ENCODE results near the gene PCYT1A.

PCYT1A gene

GRCh38 chr3:196225086-196225485, 62.4 kb downstream of the PCYT1A start:
- Histone ChIP-seq H3K36me3 (no peaks in the 10 kb centered on the region), H3K27me3 (no peaks in the 10 kb centered on the region), H3K4me3 (no peak overlapping the region), H3K9ac (no peak overlapping the region), H4K20me1 (no peaks in the 10 kb centered on the region; a peak in 1 of 22 replicates), H3K27ac (peak overlapping the region in 1 of 11 experiments; percentile 29; a peak in 1 of 22 replicates), H3K9me3 (replicated peaks in 1 of 11) (no peaks in the 10 kb centered on the region), H3K4me2 (no peak overlapping the region), H3K4me1 (peaks cover 15 to 42% (median 37%) of the 10 kb centered on the region in 10 experiments)
- no peak for TF ChIP-seq Cebpa-rat (IDR thresholded peaks at IDR 0.05)

GRCh38 chr3:196222876-196223595, 64.5 kb downstream of the PCYT1A start:
- no peaks in the 10 kb centered on the region for H3K9me3 ChIP-seq (replicated peaks in 1 of 11)
- H3K27me3 ChIP-seq, result no peaks in the 10 kb centered on the region
- H3K4me1 ChIP-seq, result peaks cover 35 to 63% (median 57%) of the 10 kb centered on the region in 10 experiments
- H3K4me3 ChIP-seq, result no peak overlapping the region
- no peaks in the 10 kb centered on the region for H3K36me3 ChIP-seq
- no peak for TF ChIP-seq Cebpa-rat (IDR thresholded peaks at IDR 0.05)
- no peaks in the 10 kb centered on the region for H4K20me1 ChIP-seq
- peak overlapping the region in 1 of 11 experiments; percentile 17; a peak in 2 of 22 replicates for H3K9ac ChIP-seq
- H3K27ac ChIP-seq, result peak overlapping the region in 7 of 11 experiments; percentile 15 to 99 (median 49); a peak in 11 of 22 replicates
- peak overlapping the region in 10 of 11 experiments; percentile 11 to 80 (median 52); a peak in 16 of 22 replicates for H3K4me2 ChIP-seq

- Histone ChIP-seq H3K27me3 (no peaks in the 10 kb centered on the region), H3K4me1 (peaks cover 54 to 82% (median 73%) of the 10 kb centered on the region in 10 experiments), H3K4me2 (peak overlapping the region; percentile 78 to 93 (median 88)), H3K36me3 (no peaks in the 10 kb centered on the region), H3K9ac (peak overlapping the region; percentile 63 to 89 (median 83); a peak in 21 of 22 replicates), H3K9me3 (replicated peaks in 1 of 11) (no peaks in the 10 kb centered on the region), H3K4me3 (peak overlapping the region in 5 of 10 experiments; percentile 7 to 63 (median 36); a peak in 6 of 20 replicates), H4K20me1 (no peaks in the 10 kb centered on the region), H3K27ac (peak overlapping the region; percentile 78 to 99 (median 96); a peak in 21 of 22 replicates)
- TF ChIP-seq Cebpa-rat (IDR thresholded peaks at IDR 0.05), result peak in 9 of 11 experiments; percentile 48 to 94 (median 81); a peak in 15 of 22 replicates
Measured at GRCh38 chr3:196220991-196221390, 66.5 kb downstream of the PCYT1A start.

DNA sequence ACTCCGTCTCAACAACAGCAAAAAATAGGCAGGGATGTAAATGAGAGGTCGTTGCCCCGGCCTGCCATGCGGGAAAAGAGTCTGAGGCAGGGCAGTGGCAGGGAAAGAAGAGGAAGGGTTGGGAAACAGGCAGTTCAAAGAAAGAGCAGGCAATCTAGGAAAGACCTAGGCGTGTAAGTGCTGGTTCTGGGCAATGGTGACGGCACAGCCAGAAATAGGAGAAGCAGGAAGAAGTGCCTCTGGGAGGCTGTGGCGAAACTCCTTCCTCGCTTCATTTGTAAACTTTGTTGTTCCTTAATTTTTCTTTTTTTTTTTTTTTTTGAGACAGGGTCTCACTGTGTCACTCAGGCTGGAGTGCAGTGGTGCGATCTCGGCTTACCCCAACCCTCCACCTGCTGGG, 66.9 kb downstream of the PCYT1A start:
- no peaks in the 10 kb centered on the region for H3K9me3 ChIP-seq (replicated peaks in 1 of 11)
- H3K4me3 ChIP-seq, result peak overlapping the region in 5 of 10 experiments; percentile 7 to 63 (median 36); a peak in 7 of 20 replicates
- peak overlapping the region; percentile 78 to 99 (median 96) for H3K27ac ChIP-seq
- no peaks in the 10 kb centered on the region for H3K36me3 ChIP-seq
- H3K27me3 ChIP-seq, result no peaks in the 10 kb centered on the region
- peaks cover 58 to 86% (median 76%) of the 10 kb centered on the region in 10 experiments for H3K4me1 ChIP-seq
- TF ChIP-seq Cebpa-rat (IDR thresholded peaks at IDR 0.05), result peak in 4 of 11 experiments; percentile 27 to 68 (median 63); a peak in 5 of 22 replicates
- H3K9ac ChIP-seq, result peak overlapping the region; percentile 63 to 89 (median 83); a peak in 21 of 22 replicates
- no peaks in the 10 kb centered on the region for H4K20me1 ChIP-seq
- H3K4me2 ChIP-seq, result peak overlapping the region; percentile 78 to 93 (median 88)

DNA sequence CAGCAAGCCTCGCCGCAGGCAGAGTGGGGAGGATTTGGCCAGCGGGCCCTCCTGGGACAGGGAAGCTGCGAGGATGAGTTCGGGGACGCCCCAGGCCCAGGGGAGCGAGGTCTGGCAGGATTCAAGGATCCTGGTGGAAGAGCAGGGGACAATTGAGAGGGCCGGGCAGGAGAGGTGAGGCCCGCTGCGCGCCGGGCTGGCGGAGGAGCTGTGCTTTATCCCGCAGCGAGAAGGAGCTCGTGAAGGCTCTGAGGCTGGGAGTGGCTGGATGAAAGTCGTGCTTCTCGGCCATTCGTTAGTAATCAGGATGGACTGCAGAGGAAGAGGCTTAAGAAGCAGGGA, 67.6 kb downstream of the PCYT1A start:
- Histone ChIP-seq H3K9me3 (replicated peaks in 1 of 11) (no peaks in the 10 kb centered on the region), H3K4me3 (peak overlapping the region in 8 of 10 experiments; percentile 36 to 63 (median 47); a peak in 11 of 20 replicates), H3K27ac (peak overlapping the region; percentile 78 to 99 (median 96)), H3K9ac (peak overlapping the region; percentile 63 to 89 (median 83); a peak in 21 of 22 replicates), H4K20me1 (no peaks in the 10 kb centered on the region), H3K4me2 (peak overlapping the region; percentile 78 to 93 (median 88)), H3K36me3 (no peaks in the 10 kb centered on the region), H3K27me3 (no peaks in the 10 kb centered on the region), H3K4me1 (peaks cover 58 to 90% (median 80%) of the 10 kb centered on the region in 10 experiments)
- peak in 1 of 11 experiments; percentile 55; a peak in 2 of 22 replicates for TF ChIP-seq Cebpa-rat (IDR thresholded peaks at IDR 0.05)

GRCh38 chr3:196219194-196219969, 68.1 kb downstream of the PCYT1A start:
- H3K9ac ChIP-seq, result peak overlapping the region; percentile 63 to 89 (median 83); a peak in 21 of 22 replicates
- peak overlapping the region; percentile 78 to 99 (median 96) for H3K27ac ChIP-seq
- H3K4me3 ChIP-seq, result peak overlapping the region; percentile 8 to 63 (median 44); a peak in 17 of 20 replicates
- H3K27me3 ChIP-seq, result no peaks in the 10 kb centered on the region
- H3K9me3 ChIP-seq (replicated peaks in 1 of 11), result no peaks in the 10 kb centered on the region
- peak overlapping the region; percentile 78 to 93 (median 88) for H3K4me2 ChIP-seq
- no peaks in the 10 kb centered on the region for H3K36me3 ChIP-seq
- H4K20me1 ChIP-seq, result no peaks in the 10 kb centered on the region
- TF ChIP-seq Cebpa-rat (IDR thresholded peaks at IDR 0.05), result peak in 9 of 11 experiments; percentile 23 to 98 (median 92); a peak in 16 of 22 replicates
- peaks cover 58 to 94% (median 83%) of the 10 kb centered on the region in 10 experiments for H3K4me1 ChIP-seq

- Histone ChIP-seq H3K27me3 (no peaks in the 10 kb centered on the region), H3K36me3 (no peaks in the 10 kb centered on the region), H3K4me1 (peaks cover 58 to 87% (median 75%) of the 10 kb centered on the region in 10 experiments), H3K9me3 (replicated peaks in 1 of 11) (no peaks in the 10 kb centered on the region), H3K4me2 (peak overlapping the region; percentile 78 to 93 (median 88)), H4K20me1 (no peaks in the 10 kb centered on the region), H3K4me3 (peak overlapping the region in 8 of 10 experiments; percentile 8 to 63 (median 48); a peak in 14 of 20 replicates), H3K9ac (peak overlapping the region in 10 of 11 experiments; percentile 63 to 89 (median 84); a peak in 19 of 22 replicates), H3K27ac (peak overlapping the region in 10 of 11 experiments; percentile 88 to 99 (median 96); a peak in 20 of 22 replicates)
- no peak for TF ChIP-seq Cebpa-rat (IDR thresholded peaks at IDR 0.05)
Measured at GRCh38 chr3:196218155-196218712, 69.3 kb downstream of the PCYT1A start.
